Measurements from ENCODE around the gene IFT81.
"Not testable (repeated sequence)": the region's sequence is repeated elsewhere in the genome, so short reads cannot be mapped to it uniquely, and the experiment has no call there.

Gene IFT81, protein sequence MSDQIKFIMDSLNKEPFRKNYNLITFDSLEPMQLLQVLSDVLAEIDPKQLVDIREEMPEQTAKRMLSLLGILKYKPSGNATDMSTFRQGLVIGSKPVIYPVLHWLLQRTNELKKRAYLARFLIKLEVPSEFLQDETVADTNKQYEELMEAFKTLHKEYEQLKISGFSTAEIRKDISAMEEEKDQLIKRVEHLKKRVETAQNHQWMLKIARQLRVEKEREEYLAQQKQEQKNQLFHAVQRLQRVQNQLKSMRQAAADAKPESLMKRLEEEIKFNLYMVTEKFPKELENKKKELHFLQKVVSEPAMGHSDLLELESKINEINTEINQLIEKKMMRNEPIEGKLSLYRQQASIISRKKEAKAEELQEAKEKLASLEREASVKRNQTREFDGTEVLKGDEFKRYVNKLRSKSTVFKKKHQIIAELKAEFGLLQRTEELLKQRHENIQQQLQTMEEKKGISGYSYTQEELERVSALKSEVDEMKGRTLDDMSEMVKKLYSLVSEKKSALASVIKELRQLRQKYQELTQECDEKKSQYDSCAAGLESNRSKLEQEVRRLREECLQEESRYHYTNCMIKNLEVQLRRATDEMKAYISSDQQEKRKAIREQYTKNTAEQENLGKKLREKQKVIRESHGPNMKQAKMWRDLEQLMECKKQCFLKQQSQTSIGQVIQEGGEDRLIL

DNA sequence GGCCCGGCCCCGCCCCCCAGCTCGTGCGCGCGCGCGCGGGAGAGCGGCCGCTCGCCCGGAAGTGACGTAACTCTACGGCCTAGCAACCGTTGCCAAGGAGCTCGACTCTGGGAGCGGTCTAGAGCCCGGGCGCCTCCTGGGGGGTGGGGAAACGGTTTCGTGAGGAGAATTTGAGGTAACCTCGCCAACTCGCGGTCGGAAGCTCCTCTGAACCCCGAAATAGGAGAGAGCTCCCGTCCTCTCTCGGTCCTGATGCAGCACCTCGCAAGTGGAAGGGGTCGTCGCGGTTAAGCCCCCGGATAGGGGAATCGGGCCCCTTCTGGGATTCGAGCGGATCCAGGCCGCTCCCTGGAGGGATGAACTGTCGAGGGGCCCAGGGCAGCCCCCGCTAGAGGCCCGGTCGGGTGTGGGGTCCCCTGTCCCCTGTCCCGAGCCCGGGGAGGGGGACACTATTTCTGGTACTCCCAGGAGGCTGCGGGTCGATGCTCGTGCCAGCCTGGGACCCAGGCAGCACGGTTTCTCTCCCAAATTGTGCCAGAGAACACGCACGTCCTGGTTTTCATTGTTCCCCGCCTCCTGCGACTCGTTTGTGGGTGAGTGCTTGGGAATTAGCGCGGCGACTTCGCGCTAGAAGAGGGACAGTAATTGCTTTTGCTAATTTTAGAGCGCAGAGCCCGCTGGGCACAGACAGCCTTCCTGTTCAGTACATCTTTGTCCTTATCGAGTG, at the start of gene IFT81:
IFT81 (plus strand) TSS at position 89 of the 727 bp plus-strand sequence. CDS start 3,024 bp downstream, outside the sequence.
- peak; percentile 74 for DNase-seq (ENCODE audit: low read depth)

GRCh38 chr12:110075880-110076279, 48.3 kb upstream of the IFT81 start:
- no peak for DNase-seq (ENCODE audit: low read depth)

GRCh38 chr12:110077800-110078199, 46.4 kb upstream of the IFT81 start:
- no peak for DNase-seq (ENCODE audit: low read depth)

GRCh38 chr12:110079477-110080400, 44.4 kb upstream of the IFT81 start:
- no peak for DNase-seq (ENCODE audit: low read depth)

GRCh38 chr12:110080410-110080809, 43.7 kb upstream of the IFT81 start:
- DNase-seq (ENCODE audit: low read depth): no peak

- DNase-seq (ENCODE audit: low read depth): no peak
These were observed 39.7 kb upstream of the IFT81 start for GRCh38 chr12:110084314-110085015.

DNA sequence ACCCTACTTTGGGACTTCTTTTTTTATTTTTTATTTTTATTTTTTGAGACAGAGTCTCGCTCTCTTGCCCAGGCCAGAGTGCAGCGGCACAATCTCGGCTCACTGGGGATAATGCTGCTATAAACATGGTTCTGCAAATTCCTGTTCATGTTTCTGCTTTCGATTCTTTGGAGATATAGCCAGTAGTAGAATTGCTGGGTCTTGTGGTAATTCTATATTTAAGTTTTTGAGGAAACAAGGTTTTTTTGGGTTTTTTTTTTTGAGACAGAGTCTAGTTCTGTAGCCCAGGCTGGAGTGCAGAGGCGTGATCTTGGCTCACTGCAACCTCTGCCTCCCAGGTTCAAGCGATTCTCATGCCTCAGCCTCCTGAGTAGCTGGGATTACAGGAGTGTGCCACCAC, 35.9 kb upstream of the IFT81 start:
- not testable (repeated sequence) for DNase-seq (ENCODE audit: low read depth)

GRCh38 chr12:110088936-110089335, 35.2 kb upstream of the IFT81 start:
- no peak for DNase-seq (ENCODE audit: low read depth)

DNA sequence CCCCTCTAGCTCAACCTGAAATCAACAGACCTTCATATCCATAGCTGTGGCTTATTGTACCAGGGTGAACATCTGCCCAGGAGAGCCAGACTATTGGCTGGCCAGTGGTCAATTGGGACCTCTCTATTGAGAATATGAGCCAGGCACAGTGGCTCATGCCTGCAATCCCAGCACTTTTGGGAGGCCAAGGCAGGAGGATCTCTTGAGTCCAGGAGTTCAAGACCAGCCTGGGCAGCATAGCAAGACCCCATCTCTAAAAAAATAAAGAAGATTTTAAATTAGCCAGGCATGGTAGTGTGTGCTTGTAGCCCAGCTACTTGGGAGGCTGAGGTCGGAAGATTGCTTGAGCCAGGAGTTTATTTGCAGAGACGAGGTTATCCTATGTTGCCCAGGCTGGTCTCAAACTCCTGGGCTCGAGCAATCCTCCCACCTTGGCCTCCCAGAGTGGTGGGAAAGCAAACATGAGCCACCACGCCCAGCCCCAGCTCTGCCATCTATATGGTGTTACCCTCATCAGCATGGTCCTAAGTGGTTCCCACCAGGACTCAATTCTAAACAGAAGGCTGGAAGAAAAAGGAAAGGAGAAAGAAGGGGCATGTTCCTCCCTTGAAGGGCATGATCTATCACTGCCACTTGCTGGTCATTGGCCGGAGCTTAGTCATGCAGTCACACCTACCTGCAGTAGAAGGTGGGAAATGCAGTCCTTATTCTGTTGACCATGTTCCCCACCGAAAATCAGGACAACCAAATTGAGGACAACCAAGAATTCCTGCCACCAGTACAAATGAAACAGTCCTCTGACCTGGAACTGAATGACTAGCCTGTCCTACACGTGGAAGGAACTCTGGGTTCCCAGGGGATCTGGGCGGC, 33.7 kb upstream of the IFT81 start:
- DNase-seq (ENCODE audit: low read depth): no peak

DNA sequence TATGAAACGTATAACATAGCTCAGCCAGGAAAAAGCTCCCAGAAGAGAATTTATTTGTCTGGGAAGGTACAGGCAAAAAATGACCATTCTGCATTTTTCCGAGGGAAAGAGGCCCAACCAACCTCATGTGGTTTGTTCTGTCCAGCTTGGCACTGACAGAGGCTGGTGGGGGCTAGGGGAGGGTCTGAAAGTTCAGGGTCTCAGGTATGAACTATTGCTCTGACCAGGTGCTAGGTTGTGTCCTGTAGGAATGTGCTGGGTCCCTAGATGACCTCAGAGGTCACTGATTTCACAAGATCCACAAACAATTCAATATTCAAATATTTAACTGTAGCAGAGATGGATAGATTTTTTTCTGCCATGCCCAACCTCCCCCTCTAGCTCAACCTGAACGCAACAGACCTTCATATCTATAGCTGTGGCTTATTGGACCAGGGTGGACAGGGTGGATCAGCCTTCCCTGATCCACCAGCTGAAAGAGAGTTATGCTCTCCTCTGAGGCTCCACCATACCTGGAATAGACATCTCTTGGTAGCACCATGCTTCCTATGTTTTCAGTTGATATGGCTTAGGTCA, 32.9 kb upstream of the IFT81 start:
- no peak for DNase-seq (ENCODE audit: low read depth)

- DNase-seq (ENCODE audit: low read depth): no peak
These were observed 30.4 kb upstream of the IFT81 start for GRCh38 chr12:110093631-110094311.

GRCh38 chr12:110100315-110100970, 23.7 kb upstream of the IFT81 start:
- DNase-seq (ENCODE audit: low read depth): no peak

DNA sequence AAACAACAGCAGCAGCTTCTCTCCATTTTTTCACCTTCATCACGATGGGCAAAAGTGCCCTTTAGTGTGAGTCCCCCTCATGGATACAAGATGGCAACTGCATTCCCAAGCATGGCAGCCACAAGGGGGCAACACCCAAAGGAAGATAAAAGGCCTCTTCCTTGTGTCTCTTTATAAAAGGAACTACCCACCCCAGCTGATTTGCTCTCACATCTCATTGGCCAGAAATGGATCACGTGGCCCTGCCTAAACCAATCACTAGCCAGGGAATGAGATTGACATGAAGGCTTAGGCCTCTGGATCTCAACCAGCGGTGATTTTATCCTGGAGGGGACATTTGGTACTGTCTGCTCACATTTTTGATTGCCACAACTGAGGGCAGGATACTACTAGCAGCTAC, 21.9 kb upstream of the IFT81 start:
- DNase-seq (ENCODE audit: low read depth): peak; percentile 69

GRCh38 chr12:110104188-110105094, 19.7 kb upstream of the IFT81 start:
- DNase-seq (ENCODE audit: low read depth): no peak

- no peak for DNase-seq (ENCODE audit: low read depth)
These were observed 19.0 kb upstream of the IFT81 start for GRCh38 chr12:110105159-110105558.

DNA sequence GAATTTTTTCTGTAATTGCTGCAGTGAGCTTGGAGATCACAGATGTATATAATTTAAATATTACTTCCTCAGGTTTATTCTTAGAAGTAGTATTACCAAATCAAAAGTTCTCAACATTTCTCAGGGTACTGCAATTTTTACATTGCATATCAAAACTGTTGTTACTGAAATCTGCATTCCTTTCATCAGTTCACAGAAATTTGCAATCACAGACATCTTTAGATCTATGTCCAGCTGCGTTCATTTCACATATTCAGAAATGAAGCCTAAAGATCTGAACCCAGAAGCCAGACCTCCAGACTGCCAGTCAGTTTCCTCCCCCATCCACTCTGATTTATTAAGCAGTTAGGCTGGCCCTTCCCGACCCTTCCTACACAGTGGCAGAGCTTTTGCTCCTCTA, 18.2 kb upstream of the IFT81 start:
- no peak for DNase-seq (ENCODE audit: low read depth)

Measured in HS-27A (cell line).